PC-9 (cell line): ENCODE data around the gene CDH20. TPM values are rescaled to one million over a fixed set of nuclear protein-coding genes. Genes with fewer than 3 reads are reported as not detected.

Experiments
- BruUV-seq: library from RNA; stranded (reverse); fragments of 400-500 nt; replicated peaks from 2 replicates; lab custom pipeline; 2021; lab: Mats Ljungman, UMichigan
- CTCF ChIA-PET: fragments of 300-600 bp; sonication (Branson Sonifier 250); formaldehyde crosslinking; loops from one replicate; lab custom pipeline; 2022; ENCODE audit warnings: antibody characterized with exemption; lab: Charles Lee
- POLR2A ChIA-PET: fragments of 300-600 bp; sonication (Branson Sonifier 250); formaldehyde crosslinking; loops from one replicate; lab custom pipeline; 2022; ENCODE audit warnings: antibody characterized with exemption; ENCODE audit not compliant: unreplicated experiment; lab: Charles Lee
- DNase-seq, 2 experiments: peaks; one replicate each; pipeline versions ENCODE4 v3.0.0 to v3.0.0-alpha.2; 2015 to 2022; ENCODE audit warnings: mixed read lengths in 1 of 2
- H2AFZ ChIP-seq: fragments of 200-600 bp; sonication (generic); 2 replicates; pipeline ENCODE4 v1.8.1; 2017; ENCODE audit warnings: antibody characterized with exemption
- H3F3A ChIP-seq: fragments of 200-600 bp; sonication (generic); 2 replicates; pipeline ENCODE4 v1.8.1; 2017; ENCODE audit warnings: antibody characterized with exemption, mild to moderate bottlenecking, low read depth; ENCODE audit not compliant: insufficient read depth
- H3K27ac ChIP-seq: fragments of 200-600 bp; sonication (generic); 2 replicates; pipeline ENCODE4 v1.6.1; 2016; ENCODE audit warnings: mixed run types
- H3K27me3 ChIP-seq: fragments of 200-600 bp; sonication (generic); 2 replicates; pipeline ENCODE4 v1.6.1; 2016; ENCODE audit warnings: low read depth, mixed run types; ENCODE audit not compliant: insufficient read depth
- H3K36me3 ChIP-seq: fragments of 200-600 bp; sonication (generic); 2 replicates; pipeline ENCODE4 v1.6.1; 2016; ENCODE audit warnings: low read depth, mixed run types
- H3K4me1 ChIP-seq: fragments of 200-600 bp; sonication (generic); replicated peaks from 2 replicates; pipeline ENCODE4 v1.6.1; 2016; ENCODE audit warnings: mixed run types; ENCODE audit not compliant: insufficient read depth
- H3K4me2 ChIP-seq: fragments of 200-600 bp; sonication (generic); 2 replicates; pipeline ENCODE4 v1.6.1; 2017; ENCODE audit warnings: mixed run types
- H3K4me3 ChIP-seq: fragments of 200-600 bp; sonication (generic); 2 replicates; pipeline ENCODE4 v1.6.1; 2016; ENCODE audit warnings: mixed run types
- H3K79me2 ChIP-seq: fragments of 200-600 bp; sonication (generic); 2 replicates; pipeline ENCODE4 v1.6.1; 2017; ENCODE audit warnings: low read depth, mixed run types
- H3K9me2 ChIP-seq: fragments of 200-600 bp; sonication (generic); 2 replicates; pipeline ENCODE4 v1.8.1; 2017; ENCODE audit warnings: mild to moderate bottlenecking; ENCODE audit not compliant: insufficient read depth
- H3K9me3 ChIP-seq: fragments of 200-600 bp; sonication (generic); 2 replicates; pipeline ENCODE4 v1.8.1; 2016; ENCODE audit warnings: low read depth; ENCODE audit not compliant: insufficient read depth
- H4K20me1 ChIP-seq: fragments of 200-600 bp; sonication (generic); 2 replicates; pipeline ENCODE4 v1.8.1; 2017; ENCODE audit not compliant: insufficient read depth
- EZH2 ChIP-seq: fragments of 200-600 bp; sonication (generic); IDR thresholded peaks from 2 replicates; pipeline ENCODE4 v1.8.0; 2017; ENCODE audit warnings: antibody characterized with exemption, low read depth
- intact Hi-C: fragments of 100-400 bp; cut with micrococcal nuclease; formaldehyde crosslinking; loops from one replicate; pipeline ENCODE4 v1.10.0; 2022; ENCODE audit not compliant: unreplicated experiment
- total RNA-seq: library from RNA; stranded (reverse); gene quantifications from 2 replicates; pipeline ENCODE4 v1.2.3, GENCODE V29; 2021
- TF ChIP-seq, protein P1 (sequence below): fragments of 200-600 bp; sonication (generic); conservative IDR thresholded peaks from 2 replicates; pipeline ENCODE4 v1.6.1; 2017; ENCODE audit warnings: mixed run types, antibody characterized with exemption, mild to moderate bottlenecking, moderate library complexity

CDH20 gene
- total RNA-seq, 1 experiment from 2014 or later, result not detected

DNA sequence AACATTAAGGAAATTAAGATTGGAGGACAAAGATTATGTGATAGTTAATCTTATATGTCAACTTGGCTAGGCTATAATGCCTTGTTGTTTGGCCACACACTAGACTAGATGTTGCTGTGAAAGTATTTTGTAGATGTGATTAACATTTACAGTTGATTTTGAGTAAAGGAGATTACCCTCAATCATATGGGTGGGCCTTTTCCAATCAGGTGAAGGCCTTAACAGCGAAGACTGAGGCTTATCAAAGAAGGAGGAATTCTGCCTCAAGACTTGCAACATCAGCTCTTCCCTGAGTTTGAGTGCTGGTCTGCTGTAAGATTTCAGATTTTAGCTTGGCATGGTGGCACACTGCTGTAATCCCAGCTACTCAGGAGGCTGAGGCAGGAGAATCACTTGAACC, 250.3 kb downstream of the CDH20 start:
- intact Hi-C loops, result loop anchor here (5.0 kb wide), 1 partner anchor 309 kb away; the partner anchor contains the start of gene RNF152
- CTCF ChIA-PET, result interaction anchor here (0.5 kb wide), 1 partner anchor 1735 kb away, joined by 4 read pairs; no protein-coding TSS in a partner anchor
- POLR2A ChIA-PET, result no interaction called here

DNA sequence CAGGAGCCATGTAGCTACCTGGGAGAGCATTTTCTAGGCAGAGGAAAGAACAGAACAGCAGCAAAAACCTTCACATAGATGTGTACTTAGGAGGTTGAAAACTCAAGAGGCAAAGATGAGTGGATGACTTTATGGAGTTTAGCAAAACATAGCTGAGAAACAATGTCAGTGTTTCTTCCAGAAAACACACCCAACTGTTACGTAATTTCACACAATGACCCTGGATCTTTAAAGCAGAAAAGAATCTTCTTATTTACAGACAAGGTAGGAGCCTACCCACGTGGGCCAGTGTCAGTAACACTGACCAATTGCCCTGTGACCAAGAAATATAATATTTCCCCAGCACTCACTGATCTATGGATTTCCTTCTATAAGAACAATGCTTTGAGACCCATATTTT, 254.6 kb downstream of the CDH20 start:
- Histone ChIP-seq H3K27me3 (no peaks in the 10 kb centered on the region), H3K36me3 (no peaks in the 10 kb centered on the region), H3K27ac (no peak overlapping the region), H3F3A (no peaks in the 10 kb centered on the region), H2AFZ (no peak overlapping the region), H3K79me2 (no peaks in the 10 kb centered on the region), H3K9me2 (peaks cover 6% of the 10 kb centered on the region; the same call in 1 of the 2 replicates), H4K20me1 (no peaks in the 10 kb centered on the region), H3K4me1 (no peaks in the 10 kb centered on the region), H3K4me2 (no peak overlapping the region), H3K9me3 (no peaks in the 10 kb centered on the region), H3K4me3 (no peak overlapping the region)
- no peak for DNase-seq
- POLR2A ChIA-PET, result no interaction called here
- TF ChIP-seq EZH2, result no peak
- TF ChIP-seq, protein P1, sequence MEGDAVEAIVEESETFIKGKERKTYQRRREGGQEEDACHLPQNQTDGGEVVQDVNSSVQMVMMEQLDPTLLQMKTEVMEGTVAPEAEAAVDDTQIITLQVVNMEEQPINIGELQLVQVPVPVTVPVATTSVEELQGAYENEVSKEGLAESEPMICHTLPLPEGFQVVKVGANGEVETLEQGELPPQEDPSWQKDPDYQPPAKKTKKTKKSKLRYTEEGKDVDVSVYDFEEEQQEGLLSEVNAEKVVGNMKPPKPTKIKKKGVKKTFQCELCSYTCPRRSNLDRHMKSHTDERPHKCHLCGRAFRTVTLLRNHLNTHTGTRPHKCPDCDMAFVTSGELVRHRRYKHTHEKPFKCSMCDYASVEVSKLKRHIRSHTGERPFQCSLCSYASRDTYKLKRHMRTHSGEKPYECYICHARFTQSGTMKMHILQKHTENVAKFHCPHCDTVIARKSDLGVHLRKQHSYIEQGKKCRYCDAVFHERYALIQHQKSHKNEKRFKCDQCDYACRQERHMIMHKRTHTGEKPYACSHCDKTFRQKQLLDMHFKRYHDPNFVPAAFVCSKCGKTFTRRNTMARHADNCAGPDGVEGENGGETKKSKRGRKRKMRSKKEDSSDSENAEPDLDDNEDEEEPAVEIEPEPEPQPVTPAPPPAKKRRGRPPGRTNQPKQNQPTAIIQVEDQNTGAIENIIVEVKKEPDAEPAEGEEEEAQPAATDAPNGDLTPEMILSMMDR, result no peak
- CTCF ChIA-PET, result no interaction called here
- intact Hi-C loops, result no loop called here
- no TSS peak for BruUV-seq

More for the DNA sequence above, 250.3 kb downstream of the CDH20 start:
- H3K27me3 ChIP-seq, result no peaks in the 10 kb centered on the region
- H3K4me1 ChIP-seq, result no peaks in the 10 kb centered on the region
- no peak for DNase-seq
- no peak overlapping the region for H3K4me3 ChIP-seq
- no peak overlapping the region for H3K4me2 ChIP-seq
- no peak overlapping the region for H2AFZ ChIP-seq
- H3F3A ChIP-seq, result no peaks in the 10 kb centered on the region
- no peaks in the 10 kb centered on the region for H4K20me1 ChIP-seq
- peaks cover 6% of the 10 kb centered on the region; the same call in 1 of the 2 replicates for H3K9me2 ChIP-seq
- no peaks in the 10 kb centered on the region for H3K36me3 ChIP-seq
- TF ChIP-seq EZH2, result no peak
- TF ChIP-seq, protein P1, result no peak
- no TSS peak for BruUV-seq
- no peaks in the 10 kb centered on the region for H3K79me2 ChIP-seq
- H3K9me3 ChIP-seq, result no peaks in the 10 kb centered on the region
- no peak overlapping the region for H3K27ac ChIP-seq

DNA sequence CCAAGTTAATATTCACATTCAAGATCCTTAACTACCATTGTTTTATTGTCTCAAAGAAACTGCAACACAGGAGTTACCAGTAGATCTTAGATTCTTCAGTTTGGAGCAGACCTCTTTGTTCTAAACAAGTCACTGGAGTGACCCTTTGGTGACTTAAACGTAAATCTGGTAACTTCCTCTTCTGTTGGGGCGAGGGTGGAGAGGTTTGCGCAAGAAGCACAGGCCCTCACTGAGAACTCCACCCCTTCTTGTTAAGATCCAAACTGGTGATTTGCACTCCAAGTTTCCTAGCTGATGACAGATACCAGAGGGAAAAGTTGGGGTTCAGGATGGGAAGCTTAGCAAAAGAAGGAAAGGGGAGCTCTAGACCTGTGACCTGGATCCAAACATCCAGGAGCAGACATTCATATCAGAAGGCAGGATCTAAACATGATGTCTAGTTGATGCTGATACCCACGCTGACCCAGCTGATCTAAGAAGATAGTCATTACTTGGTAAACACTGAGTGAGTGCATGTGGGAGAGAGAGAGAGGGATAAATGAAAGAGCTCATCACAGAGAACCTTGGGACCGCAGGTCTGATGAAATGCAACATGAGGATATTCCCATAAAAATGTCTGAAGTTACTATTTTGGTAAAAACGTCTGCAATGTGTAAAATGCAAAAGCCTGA, 256.0 kb downstream of the CDH20 start:
- Histone ChIP-seq H3F3A (no peaks in the 10 kb centered on the region), H3K36me3 (no peaks in the 10 kb centered on the region), H3K79me2 (no peaks in the 10 kb centered on the region), H3K9me3 (no peaks in the 10 kb centered on the region), H4K20me1 (no peaks in the 10 kb centered on the region), H3K27ac (no peak overlapping the region), H3K27me3 (no peaks in the 10 kb centered on the region), H3K9me2 (peaks cover 6% of the 10 kb centered on the region; the same call in 1 of the 2 replicates), H2AFZ (no peak overlapping the region), H3K4me2 (no peak overlapping the region), H3K4me1 (no peaks in the 10 kb centered on the region), H3K4me3 (no peak overlapping the region)
- BruUV-seq, result no TSS peak
- CTCF ChIA-PET, result no interaction called here
- POLR2A ChIA-PET, result no interaction called here
- TF ChIP-seq, protein P1, result no peak
- TF ChIP-seq EZH2, result no peak
- intact Hi-C loops, result no loop called here
- DNase-seq, result no peak
